Nephron progenitor cell (in vitro differentiated cells): ENCODE measurements around the gene DNMT3B.

Experiments
- DNase-seq: peaks from one replicate; pipeline ENCODE4 v3.0.0; 2021
- H3K27ac Mint-ChIP-seq: 2 replicates; pipeline ENCODE4 v1.8.0; 2021; ENCODE audit warnings: mild to moderate bottlenecking, moderate library complexity, mixed read lengths
- H3K27me3 Mint-ChIP-seq: 2 replicates; pipeline ENCODE4 v1.8.0; 2021; ENCODE audit warnings: mild to moderate bottlenecking, low read depth, mixed read lengths; ENCODE audit not compliant: poor library complexity
- H3K36me3 Mint-ChIP-seq: 2 replicates; pipeline ENCODE4 v1.8.0; 2021; ENCODE audit warnings: low read depth, mixed read lengths
- H3K4me1 Mint-ChIP-seq: 2 replicates; pipeline ENCODE4 v1.8.0; 2021; ENCODE audit warnings: mixed read lengths
- H3K4me3 Mint-ChIP-seq: 2 replicates; pipeline ENCODE4 v1.8.0; 2021; ENCODE audit warnings: mild to moderate bottlenecking, moderate library complexity, mixed read lengths
- H3K9me3 Mint-ChIP-seq: 2 replicates; pipeline ENCODE4 v1.8.0; 2021; ENCODE audit warnings: mild to moderate bottlenecking, moderate library complexity, mixed read lengths
- CTCF ChIP-seq: fragments of 200-600 bp; sonication (generic); IDR thresholded peaks from 2 replicates; pipeline ENCODE4 v1.5.0; 2021; ENCODE audit warnings: antibody characterized with exemption

DNMT3B gene

GRCh38 chr20:32839982-32840285 lies 77.7 kb downstream of the DNMT3B start:
- Mint-ChIP-seq H3K27ac (no peak overlapping the region), H3K4me3 (no peak overlapping the region), H3K4me1 (no peaks in the 10 kb centered on the region), H3K36me3 (peaks cover 77% of the 10 kb centered on the region), H3K27me3 (no peaks in the 10 kb centered on the region), H3K9me3 (no peaks in the 10 kb centered on the region)
- no peak for TF ChIP-seq CTCF
- DNase-seq, result no peak

GRCh38 chr20:32841174-32841573 lies 79.0 kb downstream of the DNMT3B start:
- Mint-ChIP-seq H3K36me3 (peaks cover 79% of the 10 kb centered on the region), H3K27ac (peak overlapping the region; percentile 45)

GRCh38 chr20:32841632-32842031 lies 79.4 kb downstream of the DNMT3B start:
- Mint-ChIP-seq H3K4me1 (no peaks in the 10 kb centered on the region), H3K27ac (no peak overlapping the region), H3K9me3 (no peaks in the 10 kb centered on the region), H3K27me3 (no peaks in the 10 kb centered on the region), H3K36me3 (peaks cover 79% of the 10 kb centered on the region), H3K4me3 (no peak overlapping the region)
- no peak for TF ChIP-seq CTCF
- DNase-seq, result no peak

More at GRCh38 chr20:32841174-32841573, 79.0 kb downstream of the DNMT3B start:
- Mint-ChIP-seq H3K9me3 (no peaks in the 10 kb centered on the region), H3K4me3 (no peak overlapping the region), H3K27me3 (no peaks in the 10 kb centered on the region), H3K4me1 (no peaks in the 10 kb centered on the region)
- no peak for DNase-seq
- TF ChIP-seq CTCF, result no peak

- Mint-ChIP-seq H3K27ac (peak overlapping the region; percentile 82), H3K9me3 (no peaks in the 10 kb centered on the region), H3K27me3 (no peaks in the 10 kb centered on the region), H3K4me3 (no peak overlapping the region), H3K36me3 (peaks cover 85% of the 10 kb centered on the region), H3K4me1 (peaks cover 4% of the 10 kb centered on the region)
- DNase-seq, result no peak
- TF ChIP-seq CTCF, result no peak
Measured at GRCh38 chr20:32842688-32843524, 80.7 kb downstream of the DNMT3B start.

GRCh38 chr20:32845786-32846185 lies 83.6 kb downstream of the DNMT3B start:
- TF ChIP-seq CTCF, result no peak
- Mint-ChIP-seq H3K27ac (no peak overlapping the region), H3K4me3 (no peak overlapping the region), H3K4me1 (peaks cover 4% of the 10 kb centered on the region), H3K36me3 (peaks cover 82% of the 10 kb centered on the region), H3K27me3 (no peaks in the 10 kb centered on the region), H3K9me3 (no peaks in the 10 kb centered on the region)
- DNase-seq, result no peak

GRCh38 chr20:32846852-32847251 lies 84.7 kb downstream of the DNMT3B start:
- no peak for TF ChIP-seq CTCF
- H3K4me1 Mint-ChIP-seq, result peaks cover 4% of the 10 kb centered on the region
- H3K36me3 Mint-ChIP-seq, result peaks cover 79% of the 10 kb centered on the region
- no peak overlapping the region for H3K4me3 Mint-ChIP-seq
- DNase-seq, result no peak
- H3K9me3 Mint-ChIP-seq, result no peaks in the 10 kb centered on the region
- H3K27ac Mint-ChIP-seq, result peak overlapping the region; percentile 46
- no peaks in the 10 kb centered on the region for H3K27me3 Mint-ChIP-seq
